ENCODE measurements around the gene OLAH.

DNA sequence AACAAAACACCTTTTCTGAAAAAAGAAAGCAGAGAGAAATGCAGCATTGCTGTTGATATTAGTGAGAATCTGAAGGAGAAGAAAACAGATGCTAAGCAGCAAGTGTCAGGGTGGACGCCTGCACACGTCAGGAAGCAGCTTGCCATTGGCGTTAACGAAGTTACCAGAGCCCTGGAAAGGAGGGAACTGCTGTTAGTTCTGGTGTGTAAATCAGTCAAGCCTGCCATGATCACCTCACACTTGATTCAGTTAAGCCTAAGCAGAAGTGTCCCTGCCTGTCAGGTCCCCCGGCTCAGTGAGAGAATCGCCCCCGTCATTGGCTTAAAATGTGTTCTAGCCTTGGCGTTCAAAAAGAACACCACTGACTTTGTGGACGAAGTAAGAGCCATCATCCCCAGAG, 59.8 kb downstream of the OLAH start:
- TF ChIP-seq POLR2A (IDR thresholded peaks at IDR 0.05): no peak
- TF ChIP-seq, protein P1, sequence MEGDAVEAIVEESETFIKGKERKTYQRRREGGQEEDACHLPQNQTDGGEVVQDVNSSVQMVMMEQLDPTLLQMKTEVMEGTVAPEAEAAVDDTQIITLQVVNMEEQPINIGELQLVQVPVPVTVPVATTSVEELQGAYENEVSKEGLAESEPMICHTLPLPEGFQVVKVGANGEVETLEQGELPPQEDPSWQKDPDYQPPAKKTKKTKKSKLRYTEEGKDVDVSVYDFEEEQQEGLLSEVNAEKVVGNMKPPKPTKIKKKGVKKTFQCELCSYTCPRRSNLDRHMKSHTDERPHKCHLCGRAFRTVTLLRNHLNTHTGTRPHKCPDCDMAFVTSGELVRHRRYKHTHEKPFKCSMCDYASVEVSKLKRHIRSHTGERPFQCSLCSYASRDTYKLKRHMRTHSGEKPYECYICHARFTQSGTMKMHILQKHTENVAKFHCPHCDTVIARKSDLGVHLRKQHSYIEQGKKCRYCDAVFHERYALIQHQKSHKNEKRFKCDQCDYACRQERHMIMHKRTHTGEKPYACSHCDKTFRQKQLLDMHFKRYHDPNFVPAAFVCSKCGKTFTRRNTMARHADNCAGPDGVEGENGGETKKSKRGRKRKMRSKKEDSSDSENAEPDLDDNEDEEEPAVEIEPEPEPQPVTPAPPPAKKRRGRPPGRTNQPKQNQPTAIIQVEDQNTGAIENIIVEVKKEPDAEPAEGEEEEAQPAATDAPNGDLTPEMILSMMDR (IDR thresholded peaks at IDR 0.05): no peak

Data from suprapubic skin (tissue), 3 donors.